Loucy (cell line): ENCODE results near the gene EEFSEC.

Experiments used
- EZH2phosphoT487 ChIP-seq: fragments of 200-600 bp; IDR thresholded peaks from 2 replicates; pipeline ENCODE4 v1.6.1; 2018; ENCODE audit warnings: antibody characterized with exemption, mild to moderate bottlenecking, moderate library complexity, borderline replicate concordance
- TF ChIP-seq, protein P1 (sequence below): fragments of 200-600 bp; sonication (generic); conservative IDR thresholded peaks from 2 replicates; pipeline ENCODE4 v1.5.1; 2014; ENCODE audit warnings: mild to moderate bottlenecking, antibody characterized with exemption, low read length

DNA sequence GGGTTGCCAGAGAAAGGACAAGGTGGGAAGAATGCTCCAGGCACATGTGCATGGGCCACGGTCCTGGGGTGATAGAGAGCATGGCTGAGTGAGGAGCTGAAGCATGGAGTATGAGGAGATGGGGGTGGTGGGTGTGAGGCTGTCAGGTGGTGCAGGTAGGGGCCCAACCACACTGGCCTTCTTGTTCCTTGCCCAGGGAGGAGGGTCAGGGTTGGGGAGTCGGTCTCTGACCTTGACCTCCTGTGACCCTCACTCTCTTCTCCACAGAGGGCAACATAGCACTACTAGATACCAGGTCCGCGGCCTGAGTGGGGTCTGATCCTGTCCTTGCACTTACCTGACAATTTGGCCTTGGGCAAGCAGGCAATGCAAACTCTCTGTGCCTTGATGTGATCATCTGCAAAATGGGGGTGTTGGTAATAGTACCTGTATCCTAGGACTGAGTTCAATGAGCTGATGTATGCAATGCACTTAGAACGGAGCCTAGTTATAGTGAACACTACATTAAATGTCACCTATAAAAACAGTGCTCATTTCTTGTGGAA, 75.2 kb downstream of the EEFSEC start:
- TF ChIP-seq, protein P1, sequence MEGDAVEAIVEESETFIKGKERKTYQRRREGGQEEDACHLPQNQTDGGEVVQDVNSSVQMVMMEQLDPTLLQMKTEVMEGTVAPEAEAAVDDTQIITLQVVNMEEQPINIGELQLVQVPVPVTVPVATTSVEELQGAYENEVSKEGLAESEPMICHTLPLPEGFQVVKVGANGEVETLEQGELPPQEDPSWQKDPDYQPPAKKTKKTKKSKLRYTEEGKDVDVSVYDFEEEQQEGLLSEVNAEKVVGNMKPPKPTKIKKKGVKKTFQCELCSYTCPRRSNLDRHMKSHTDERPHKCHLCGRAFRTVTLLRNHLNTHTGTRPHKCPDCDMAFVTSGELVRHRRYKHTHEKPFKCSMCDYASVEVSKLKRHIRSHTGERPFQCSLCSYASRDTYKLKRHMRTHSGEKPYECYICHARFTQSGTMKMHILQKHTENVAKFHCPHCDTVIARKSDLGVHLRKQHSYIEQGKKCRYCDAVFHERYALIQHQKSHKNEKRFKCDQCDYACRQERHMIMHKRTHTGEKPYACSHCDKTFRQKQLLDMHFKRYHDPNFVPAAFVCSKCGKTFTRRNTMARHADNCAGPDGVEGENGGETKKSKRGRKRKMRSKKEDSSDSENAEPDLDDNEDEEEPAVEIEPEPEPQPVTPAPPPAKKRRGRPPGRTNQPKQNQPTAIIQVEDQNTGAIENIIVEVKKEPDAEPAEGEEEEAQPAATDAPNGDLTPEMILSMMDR, result no peak
- TF ChIP-seq EZH2phosphoT487, result no peak
